CD14-positive monocyte (primary cell): ENCODE data around the gene PHF21B. TPM values are rescaled to one million over a fixed set of nuclear protein-coding genes. Genes with fewer than 3 reads are reported as not detected.

ENCODE experiments used
- DNase-seq, 3 donors: peaks; one replicate each; pipeline ENCODE4 v3.0.0-alpha.2; 2011 to 2022
- H2AFZ ChIP-seq: 2 replicates; pipeline ENCODE4 v1.6.0; 2012; ENCODE audit warnings: mild to moderate bottlenecking, low read depth, low read length, inconsistent platforms; ENCODE audit not compliant: insufficient read depth, poor library complexity, severe bottlenecking
- H3K27ac ChIP-seq, 2 donors: 1 replicate in 1 of 2; 2 replicates in 1 of 2; pipeline ENCODE4 v1.5.1; 2012 to 2013; ENCODE audit warnings: low read length in 2 of 2, control low read depth in 1 of 2, inconsistent platforms in 1 of 2, low read depth in 1 of 2, mild to moderate bottlenecking in 1 of 2
- H3K27me3 ChIP-seq, 2 donors: one replicate each; pipeline versions ENCODE4 v1.6.0 to v1.6.1; 2011 to 2013; ENCODE audit warnings: low read length in 2 of 2; ENCODE audit not compliant: control insufficient read depth in 2 of 2, insufficient read depth in 2 of 2
- H3K36me3 ChIP-seq, 2 donors: replicated peaks in 1 of 2; 1 replicate in 1 of 2; 2 replicates in 1 of 2; pipeline versions ENCODE4 v1.5.1 to v1.6.1; 2012 to 2013; ENCODE audit warnings: low read length in 2 of 2, control low read depth in 1 of 2, inconsistent platforms in 1 of 2, mild to moderate bottlenecking in 1 of 2; ENCODE audit not compliant: insufficient read depth in 2 of 2, control insufficient read depth in 1 of 2
- H3K4me1 ChIP-seq, 2 donors: 1 replicate in 1 of 2; 2 replicates in 1 of 2; pipeline versions ENCODE4 v1.5.1 to v1.6.1; 2012 to 2013; ENCODE audit warnings: low read length in 2 of 2, control low read depth in 1 of 2, inconsistent platforms in 1 of 2, mild to moderate bottlenecking in 1 of 2, moderate library complexity in 1 of 2; ENCODE audit not compliant: insufficient read depth in 2 of 2, control insufficient read depth in 1 of 2
- H3K4me2 ChIP-seq: replicated peaks from 2 replicates; pipeline ENCODE3; 2012; ENCODE audit warnings: low read length, moderate library complexity, mild to moderate bottlenecking; ENCODE audit not compliant: poor library complexity, severe bottlenecking; ENCODE audit errors: extremely low read depth
- H3K4me3 ChIP-seq, 3 experiments: fragments of 200-600 bp in 1 of 3; sonication (generic) in 1 of 3; replicated peaks in 1 of 3; 1 replicate in 2 of 3; 2 replicates in 1 of 3; pipeline ENCODE4 v1.5.1; 2011 to 2013; ENCODE audit warnings: low read length in 3 of 3, mild to moderate bottlenecking in 3 of 3, control low read depth in 2 of 3, low read depth in 2 of 3, inconsistent platforms in 1 of 3, moderate library complexity in 1 of 3
- H3K79me2 ChIP-seq: 2 replicates; pipeline ENCODE4 v1.6.0; 2012; ENCODE audit warnings: mild to moderate bottlenecking, control low read depth, inconsistent platforms, low read length, moderate library complexity; ENCODE audit not compliant: insufficient read depth
- H3K9ac ChIP-seq: 2 replicates; pipeline ENCODE4 v1.6.0; 2017; ENCODE audit warnings: low read length, mild to moderate bottlenecking; ENCODE audit not compliant: insufficient read depth, poor library complexity, severe bottlenecking
- H3K9me3 ChIP-seq, 2 donors: replicated peaks in 1 of 2; 1 replicate in 1 of 2; 2 replicates in 1 of 2; pipeline versions ENCODE4 v1.5.1 to v1.6.1; 2012 to 2013; ENCODE audit warnings: low read length in 2 of 2, control low read depth in 1 of 2; ENCODE audit not compliant: control insufficient read depth in 1 of 2, insufficient read depth in 1 of 2
- H4K20me1 ChIP-seq: 2 replicates; pipeline ENCODE4 v1.6.0; 2012; ENCODE audit warnings: mild to moderate bottlenecking, low read length, control low read depth, moderate library complexity; ENCODE audit not compliant: insufficient read depth
- H3K27ac Mint-ChIP-seq, 7 donors: one replicate each; pipeline ENCODE4 v1.8.0; 2020; ENCODE audit warnings: mild to moderate bottlenecking in 7 of 7, mixed read lengths in 7 of 7, moderate library complexity in 6 of 7, inconsistent platforms in 2 of 7
- H3K27me3 Mint-ChIP-seq, 3 donors: one replicate each; pipeline ENCODE4 v1.8.0; 2021 to 2022; ENCODE audit warnings: low read depth in 3 of 3, mild to moderate bottlenecking in 3 of 3, mixed read lengths in 3 of 3, moderate library complexity in 3 of 3, inconsistent platforms in 1 of 3
- H3K36me3 Mint-ChIP-seq, 2 donors: one replicate each; pipeline ENCODE4 v1.8.0; 2020; ENCODE audit warnings: mixed read lengths in 2 of 2, inconsistent platforms in 1 of 2, mild to moderate bottlenecking in 1 of 2
- H3K4me1 Mint-ChIP-seq: one replicate; pipeline ENCODE4 v1.8.0; 2020; ENCODE audit warnings: mild to moderate bottlenecking, mixed read lengths
- H3K4me3 Mint-ChIP-seq, 2 donors: one replicate each; pipeline ENCODE4 v1.8.0; 2020; ENCODE audit warnings: mild to moderate bottlenecking in 2 of 2, mixed read lengths in 2 of 2, moderate library complexity in 1 of 2
- H3K9me3 Mint-ChIP-seq, 7 donors: one replicate each; pipeline ENCODE4 v1.8.0; 2020 to 2022; ENCODE audit warnings: mixed read lengths in 7 of 7, mild to moderate bottlenecking in 6 of 7, moderate library complexity in 6 of 7, inconsistent platforms in 2 of 7
- WGBS: methylation state at CpG from one replicate; pipeline ENCODE4 v1.1.5; 2013; ENCODE audit warnings: missing lambda C conversion rate; ENCODE audit not compliant: insufficient coverage; 5-methylcytosine and 5-hydroxymethylcytosine counted together
- intact Hi-C, 2 donors: fragments of 100-400 bp; cut with micrococcal nuclease; formaldehyde crosslinking; loops; one replicate each; pipeline versions ENCODE4 v1.15.0 to v1.15.1; 2023
- polyA plus RNA-seq, 3 donors: library from polyadenylated mRNA; depleted of rRNA in 1 of 3; unstranded in 2 of 3; stranded (reverse) in 1 of 3; fragments of 300-500 nt in 2 of 3; fragments of >200 nt in 1 of 3; fragmentation: Illumina TruSeq in 2 of 3; gene quantifications; 1 replicate in 2 of 3; 2 replicates in 1 of 3; pipeline ENCODE4 v1.2.3, GENCODE V29; 2012 to 2021
- TF ChIP-seq, protein P1 (sequence below): fragments of 200-600 bp; IDR thresholded peaks from one replicate; pipeline ENCODE4 v1.8.0; 2022; ENCODE audit warnings: antibody characterized with exemption, mild to moderate bottlenecking

PHF21B gene
- polyA plus RNA-seq, 3 donors = not detected

DNA sequence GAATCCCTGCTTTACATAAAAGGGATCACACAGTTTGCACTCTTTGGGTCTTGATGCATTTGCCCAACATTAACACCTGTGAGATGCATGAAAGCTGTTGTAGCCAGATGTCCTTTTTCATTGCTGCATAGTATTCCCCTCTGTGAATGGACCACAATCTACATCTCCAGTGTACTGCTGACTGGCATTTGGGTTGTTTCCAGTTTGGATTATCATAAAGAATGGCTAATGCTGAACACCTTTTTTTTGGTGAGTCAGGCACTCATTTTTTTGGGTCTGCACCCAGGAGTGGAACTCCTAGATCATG lies 58.3 kb downstream of the PHF21B start:
- Mint-ChIP-seq H3K4me1 (no peaks in the 10 kb centered on the region), H3K27ac (no peak overlapping the region), H3K27me3 (peaks cover 0 to 18% (median 15%) of the 10 kb centered on the region in 3 donors), H3K36me3 (no peaks in the 10 kb centered on the region), H3K4me3 (no peak overlapping the region), H3K9me3 (peaks cover 0 to 6% (median 2%) of the 10 kb centered on the region in 7 donors)
- Histone ChIP-seq H3K27me3 (no peaks in the 10 kb centered on the region), H3K27ac (no peak overlapping the region), H3K4me3 (no peak overlapping the region), H3K4me1 (no peaks in the 10 kb centered on the region), H3K36me3 (no peaks in the 10 kb centered on the region), H3K9me3 (no peaks in the 10 kb centered on the region), H4K20me1 (no peaks in the 10 kb centered on the region), H3K9ac (no peak overlapping the region), H3K79me2 (no peaks in the 10 kb centered on the region), H3K4me2 (no peak overlapping the region), H2AFZ (no peak overlapping the region)
- no peak for DNase-seq
- TF ChIP-seq, protein P1, sequence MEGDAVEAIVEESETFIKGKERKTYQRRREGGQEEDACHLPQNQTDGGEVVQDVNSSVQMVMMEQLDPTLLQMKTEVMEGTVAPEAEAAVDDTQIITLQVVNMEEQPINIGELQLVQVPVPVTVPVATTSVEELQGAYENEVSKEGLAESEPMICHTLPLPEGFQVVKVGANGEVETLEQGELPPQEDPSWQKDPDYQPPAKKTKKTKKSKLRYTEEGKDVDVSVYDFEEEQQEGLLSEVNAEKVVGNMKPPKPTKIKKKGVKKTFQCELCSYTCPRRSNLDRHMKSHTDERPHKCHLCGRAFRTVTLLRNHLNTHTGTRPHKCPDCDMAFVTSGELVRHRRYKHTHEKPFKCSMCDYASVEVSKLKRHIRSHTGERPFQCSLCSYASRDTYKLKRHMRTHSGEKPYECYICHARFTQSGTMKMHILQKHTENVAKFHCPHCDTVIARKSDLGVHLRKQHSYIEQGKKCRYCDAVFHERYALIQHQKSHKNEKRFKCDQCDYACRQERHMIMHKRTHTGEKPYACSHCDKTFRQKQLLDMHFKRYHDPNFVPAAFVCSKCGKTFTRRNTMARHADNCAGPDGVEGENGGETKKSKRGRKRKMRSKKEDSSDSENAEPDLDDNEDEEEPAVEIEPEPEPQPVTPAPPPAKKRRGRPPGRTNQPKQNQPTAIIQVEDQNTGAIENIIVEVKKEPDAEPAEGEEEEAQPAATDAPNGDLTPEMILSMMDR = no peak
- intact Hi-C loops = no loop called here

DNA sequence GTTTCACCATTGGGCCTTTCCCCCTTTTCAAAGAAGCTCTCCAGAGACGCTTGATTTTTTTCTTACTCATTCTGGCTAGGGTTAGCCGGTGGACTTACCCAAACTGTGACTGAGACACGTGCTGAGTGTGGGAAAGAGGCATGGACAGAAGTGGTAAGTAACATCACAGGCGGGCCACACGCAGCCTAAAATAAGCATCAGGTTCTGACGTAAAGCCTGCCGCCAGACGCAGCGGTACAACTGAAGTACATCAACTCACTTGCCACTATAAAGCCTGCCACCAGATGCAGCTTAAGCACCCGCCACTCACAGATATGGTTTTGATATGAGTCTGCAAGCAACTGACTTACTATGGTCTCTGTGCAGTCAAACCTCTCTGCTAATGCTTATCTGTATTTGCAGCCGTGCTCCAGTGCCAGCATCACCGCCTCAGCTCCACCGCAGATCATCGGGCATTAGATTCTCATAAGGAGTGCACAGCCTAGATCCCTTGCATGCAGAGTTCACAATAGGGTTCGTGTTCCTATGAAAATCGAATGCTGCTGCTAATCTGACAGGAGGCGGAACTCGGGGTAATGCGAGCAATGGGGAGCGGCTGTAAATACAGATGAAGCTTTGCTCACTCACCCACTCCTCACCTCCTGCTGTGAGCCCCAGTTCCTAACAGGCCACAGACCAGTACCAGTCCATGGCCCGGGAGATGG lies 58.8 kb downstream of the PHF21B start:
- WGBS = 97% methylated on average over 12 of the region's 21 CpGs
- no peak overlapping the region for H3K27ac Mint-ChIP-seq
- DNase-seq = no peak
- H3K27me3 Mint-ChIP-seq = peaks cover 0 to 18% (median 16%) of the 10 kb centered on the region in 3 donors
- no peak overlapping the region for H3K27ac ChIP-seq
- no peak overlapping the region for H3K4me3 Mint-ChIP-seq
- no peaks in the 10 kb centered on the region for H3K27me3 ChIP-seq
- H3K4me1 Mint-ChIP-seq = no peaks in the 10 kb centered on the region
- no peak overlapping the region for H2AFZ ChIP-seq
- no peaks in the 10 kb centered on the region for H3K36me3 Mint-ChIP-seq
- H3K9me3 ChIP-seq = no peaks in the 10 kb centered on the region
- H4K20me1 ChIP-seq = no peaks in the 10 kb centered on the region
- H3K9ac ChIP-seq = no peak overlapping the region
- no peaks in the 10 kb centered on the region for H3K4me1 ChIP-seq
- peaks cover 0 to 6% (median 2%) of the 10 kb centered on the region in 7 donors for H3K9me3 Mint-ChIP-seq
- intact Hi-C loops = no loop called here
- H3K36me3 ChIP-seq = no peaks in the 10 kb centered on the region
- TF ChIP-seq, protein P1 = no peak
- no peak overlapping the region for H3K4me3 ChIP-seq
- H3K79me2 ChIP-seq = no peaks in the 10 kb centered on the region
- H3K4me2 ChIP-seq = no peak overlapping the region
